ENCODE measurements around the gene BEX4.
"Not testable (repeated sequence)": the region's sequence is repeated elsewhere in the genome, so short reads cannot be mapped to it uniquely, and the experiment has no call there.

Gene BEX4

GRCh38 chrX:103214870-103215424 lies at the start of gene BEX4:
Gene BEX4, plus strand, starts transcription at chrX:103215108. Its CDS starts 1,046 bp downstream, at chrX:103216154.
- TF ChIP-seq CTCF (IDR thresholded peaks at IDR 0.05; ENCODE audit: low read depth, low read length, missing control alignments) = no peak
- in situ Hi-C loops (cut with HindIII; ENCODE audit: low pct_ligation_motif_present, low sequenced_read_pairs) = no loop called here
- peak within 1 kb of the TSS; percentile 54 for H3K27ac ChIP-seq
- peak within 1 kb of the TSS; percentile 68 for H3K4me3 ChIP-seq (ENCODE audit: low read depth, low read length)
- no peaks in the 10 kb centered on the region for H3K27me3 ChIP-seq (replicated peaks)
- H3K36me3 ChIP-seq (replicated peaks) = no peaks in the 10 kb centered on the region
- DNase-seq = peak; percentile 59

DNA sequence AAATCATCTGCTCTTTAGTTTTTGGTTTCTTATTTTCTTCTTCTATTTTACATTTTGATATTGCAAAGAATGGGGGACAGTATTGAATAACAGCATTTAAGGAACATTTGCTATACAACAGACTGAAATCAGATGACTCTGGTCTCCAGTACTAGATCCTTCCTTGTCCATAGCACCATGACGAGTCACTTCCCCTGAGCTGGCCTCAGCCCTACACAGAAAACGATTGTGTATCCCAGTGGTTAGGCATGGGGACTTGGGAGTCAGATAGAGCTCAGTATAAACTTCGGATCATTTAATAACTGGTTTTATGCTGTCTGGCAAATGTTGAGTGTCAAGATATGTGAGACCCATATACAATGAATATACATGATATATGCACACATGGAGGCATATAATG lies 44.7 kb upstream of the BEX4 start:
- DNase-seq = no peak
- no peak overlapping the region for H3K4me3 ChIP-seq (ENCODE audit: low read depth, low read length)
- H3K27me3 ChIP-seq (replicated peaks) = no peaks in the 10 kb centered on the region
- no peak overlapping the region for H3K27ac ChIP-seq
- in situ Hi-C loops (cut with HindIII; ENCODE audit: low pct_ligation_motif_present, low sequenced_read_pairs) = no loop called here
- TF ChIP-seq CTCF (IDR thresholded peaks at IDR 0.05; ENCODE audit: low read depth, low read length, missing control alignments) = no peak
- H3K36me3 ChIP-seq (replicated peaks) = no peaks in the 10 kb centered on the region

DNA sequence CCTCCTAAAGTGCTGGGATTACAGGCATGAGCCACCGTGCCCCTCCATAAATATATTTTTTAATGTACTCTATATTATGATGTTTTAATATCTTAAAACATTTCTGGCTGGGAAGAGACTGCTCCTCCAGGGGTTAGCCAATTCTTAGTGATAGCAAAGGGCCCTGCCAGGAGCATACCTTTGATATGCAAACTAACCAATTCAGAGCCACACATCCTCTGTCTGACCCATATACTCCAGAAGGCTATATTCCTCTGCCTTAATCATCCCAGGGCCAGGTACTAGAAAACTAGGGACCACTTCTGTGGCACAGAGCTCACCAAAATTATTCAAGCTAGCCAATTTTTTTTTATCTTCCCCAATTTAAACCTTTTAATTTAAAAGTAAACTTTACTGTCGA lies 43.6 kb upstream of the BEX4 start:
- TF ChIP-seq CTCF (IDR thresholded peaks at IDR 0.05; ENCODE audit: low read depth, low read length, missing control alignments) = no peak
- in situ Hi-C loops (cut with HindIII; ENCODE audit: low pct_ligation_motif_present, low sequenced_read_pairs) = no loop called here
- Histone ChIP-seq H3K36me3 (replicated peaks) (no peaks in the 10 kb centered on the region), H3K4me3 (ENCODE audit: low read depth, low read length) (no peak overlapping the region), H3K27me3 (replicated peaks) (no peaks in the 10 kb centered on the region), H3K27ac (no peak overlapping the region)
- no peak for DNase-seq

DNA sequence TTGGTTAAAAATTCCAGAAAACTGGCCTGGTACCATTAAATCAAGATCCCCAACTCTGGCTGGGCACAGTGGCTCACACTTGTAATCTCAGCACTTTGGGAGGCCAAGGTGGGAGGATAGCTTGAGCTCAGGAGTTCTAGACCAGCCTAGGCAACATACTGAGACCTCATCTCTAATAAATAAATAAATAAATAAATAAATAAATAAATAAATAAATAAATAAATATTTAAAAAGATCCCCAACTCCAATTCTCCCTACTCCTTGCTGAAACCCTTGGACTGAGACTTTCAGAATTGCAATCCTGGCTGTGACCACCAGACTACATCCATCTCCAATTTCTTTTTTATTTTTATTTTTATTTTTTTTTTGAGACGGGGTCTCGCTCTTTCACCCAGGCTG lies 39.7 kb upstream of the BEX4 start:
- H3K36me3 ChIP-seq (replicated peaks); H3K4me3 ChIP-seq (ENCODE audit: low read depth, low read length); H3K27ac ChIP-seq; in situ Hi-C loops (cut with HindIII; ENCODE audit: low pct_ligation_motif_present, low sequenced_read_pairs); DNase-seq; H3K27me3 ChIP-seq (replicated peaks): not testable (repeated sequence)

- TF ChIP-seq CTCF (IDR thresholded peaks at IDR 0.05; ENCODE audit: low read depth, low read length, missing control alignments) = peak; percentile 79
- peak overlapping the region; percentile 37 for H3K4me3 ChIP-seq (ENCODE audit: low read depth, low read length)
- DNase-seq = peak; percentile 58
- no peaks in the 10 kb centered on the region for H3K36me3 ChIP-seq (replicated peaks)
- no peaks in the 10 kb centered on the region for H3K27me3 ChIP-seq (replicated peaks)
- H3K27ac ChIP-seq = no peak overlapping the region
- in situ Hi-C loops (cut with HindIII; ENCODE audit: low pct_ligation_motif_present, low sequenced_read_pairs) = no loop called here
These were observed 38.8 kb upstream of the BEX4 start for GRCh38 chrX:103175944-103176753.

DNA sequence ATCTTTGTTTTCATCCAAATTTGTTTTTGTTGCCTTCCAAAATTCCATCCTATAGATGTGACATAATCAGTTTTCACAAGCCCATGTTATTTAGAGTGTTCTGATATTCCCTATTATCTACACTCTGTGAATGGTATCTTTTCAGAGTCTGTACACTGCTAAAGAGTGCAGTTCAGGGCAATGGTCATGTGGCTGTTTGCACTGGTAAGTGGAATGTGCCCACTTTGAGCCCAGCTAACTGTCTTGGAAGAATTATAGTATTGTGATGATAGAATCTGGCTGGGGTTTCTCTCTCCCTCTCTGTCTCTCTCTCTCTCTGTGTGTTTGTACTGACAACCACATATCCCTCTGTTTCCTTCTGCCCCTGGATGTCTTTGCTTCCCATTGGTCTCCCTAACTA lies 37.4 kb upstream of the BEX4 start:
- in situ Hi-C loops (cut with HindIII; ENCODE audit: low pct_ligation_motif_present, low sequenced_read_pairs) = no loop called here
- Histone ChIP-seq H3K27ac (no peak overlapping the region), H3K4me3 (ENCODE audit: low read depth, low read length) (no peak overlapping the region), H3K27me3 (replicated peaks) (no peaks in the 10 kb centered on the region), H3K36me3 (replicated peaks) (no peaks in the 10 kb centered on the region)
- DNase-seq = no peak
- TF ChIP-seq CTCF (IDR thresholded peaks at IDR 0.05; ENCODE audit: low read depth, low read length, missing control alignments) = no peak

All from brain microvascular endothelial cell (primary cell).